Calu3 (cell line): ENCODE results near the gene ZNF804A. TPM values are rescaled to one million over a fixed set of nuclear protein-coding genes. Genes with fewer than 3 reads are reported as not detected.

ENCODE experiments used
- BruUV-seq: library from RNA; stranded (reverse); fragments of 400-500 nt; replicated peaks from 2 replicates; lab custom pipeline; 2021; lab: Mats Ljungman, UMichigan
- CTCF ChIA-PET: fragments of 300-600 bp; sonication (Branson Sonifier 250); formaldehyde crosslinking; loops from one replicate; lab custom pipeline; 2022; ENCODE audit warnings: antibody characterized with exemption; lab: Charles Lee
- DNase-seq: peaks from one replicate; pipeline ENCODE4 v3.0.0; 2022
- H3K27ac Mint-ChIP-seq: one replicate; pipeline ENCODE4 v1.8.0; 2022; ENCODE audit warnings: mixed read lengths; ENCODE audit not compliant: unreplicated experiment
- H3K27me3 Mint-ChIP-seq: one replicate; pipeline ENCODE4 v1.8.0; 2022; ENCODE audit warnings: mixed read lengths; ENCODE audit not compliant: unreplicated experiment
- H3K36me3 Mint-ChIP-seq: one replicate; pipeline ENCODE4 v1.8.0; 2022; ENCODE audit warnings: mild to moderate bottlenecking, moderate library complexity, mixed read lengths; ENCODE audit not compliant: insufficient read depth, unreplicated experiment
- H3K4me1 Mint-ChIP-seq: one replicate; pipeline ENCODE4 v1.8.0; 2022; ENCODE audit warnings: mild to moderate bottlenecking, low read depth, mixed read lengths; ENCODE audit not compliant: unreplicated experiment
- H3K4me3 Mint-ChIP-seq: one replicate; pipeline ENCODE4 v1.8.0; 2022; ENCODE audit warnings: mild to moderate bottlenecking, low read depth, moderate library complexity, mixed read lengths; ENCODE audit not compliant: unreplicated experiment
- H3K9me3 Mint-ChIP-seq: one replicate; pipeline ENCODE4 v1.8.0; 2022; ENCODE audit warnings: low read depth, mixed read lengths; ENCODE audit not compliant: unreplicated experiment
- intact Hi-C: fragments of 100-400 bp; cut with micrococcal nuclease; formaldehyde crosslinking; loops from one replicate; pipeline ENCODE4 v1.10.0; 2022; ENCODE audit not compliant: unreplicated experiment
- total RNA-seq: library from RNA; stranded (reverse); gene quantifications from 2 replicates; pipeline ENCODE4 v1.2.3, GENCODE V29; 2022
- TF ChIP-seq, protein P1 (sequence below): fragments of 200-600 bp; IDR thresholded peaks from one replicate; pipeline ENCODE4 v1.8.0; 2022; ENCODE audit warnings: antibody characterized with exemption; ENCODE audit not compliant: unreplicated experiment

The ZNF804A gene
- total RNA-seq, 1 experiment from 2014 or later = 0.09 TPM

DNA sequence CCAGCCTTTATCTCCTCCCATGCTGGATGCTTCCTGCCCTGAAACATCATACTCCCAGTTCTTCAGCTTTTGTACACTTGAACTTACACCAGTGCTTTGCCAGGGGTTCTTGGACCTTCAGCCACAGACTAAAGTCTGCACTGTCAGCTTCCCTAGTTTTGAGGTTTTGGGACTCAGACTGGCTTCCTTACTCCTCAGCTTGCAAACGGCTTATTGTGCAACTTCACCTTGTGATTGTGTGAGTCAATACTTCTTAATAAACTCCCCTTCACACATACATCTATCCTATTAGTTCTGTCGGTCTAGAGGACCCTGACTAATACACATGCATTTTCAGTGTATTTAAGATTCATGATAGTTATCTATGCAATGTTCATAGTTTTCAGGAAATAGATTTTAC, 35.8 kb upstream of the ZNF804A start:
- no peak for DNase-seq
- Mint-ChIP-seq H3K4me1 (no peaks in the 10 kb centered on the region), H3K27ac (no peak overlapping the region), H3K4me3 (no peak overlapping the region), H3K27me3 (no peaks in the 10 kb centered on the region), H3K9me3 (peaks cover 2% of the 10 kb centered on the region), H3K36me3 (no peaks in the 10 kb centered on the region)
- intact Hi-C loops = no loop called here
- BruUV-seq = no TSS peak
- TF ChIP-seq, protein P1, sequence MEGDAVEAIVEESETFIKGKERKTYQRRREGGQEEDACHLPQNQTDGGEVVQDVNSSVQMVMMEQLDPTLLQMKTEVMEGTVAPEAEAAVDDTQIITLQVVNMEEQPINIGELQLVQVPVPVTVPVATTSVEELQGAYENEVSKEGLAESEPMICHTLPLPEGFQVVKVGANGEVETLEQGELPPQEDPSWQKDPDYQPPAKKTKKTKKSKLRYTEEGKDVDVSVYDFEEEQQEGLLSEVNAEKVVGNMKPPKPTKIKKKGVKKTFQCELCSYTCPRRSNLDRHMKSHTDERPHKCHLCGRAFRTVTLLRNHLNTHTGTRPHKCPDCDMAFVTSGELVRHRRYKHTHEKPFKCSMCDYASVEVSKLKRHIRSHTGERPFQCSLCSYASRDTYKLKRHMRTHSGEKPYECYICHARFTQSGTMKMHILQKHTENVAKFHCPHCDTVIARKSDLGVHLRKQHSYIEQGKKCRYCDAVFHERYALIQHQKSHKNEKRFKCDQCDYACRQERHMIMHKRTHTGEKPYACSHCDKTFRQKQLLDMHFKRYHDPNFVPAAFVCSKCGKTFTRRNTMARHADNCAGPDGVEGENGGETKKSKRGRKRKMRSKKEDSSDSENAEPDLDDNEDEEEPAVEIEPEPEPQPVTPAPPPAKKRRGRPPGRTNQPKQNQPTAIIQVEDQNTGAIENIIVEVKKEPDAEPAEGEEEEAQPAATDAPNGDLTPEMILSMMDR = no peak
- CTCF ChIA-PET = no interaction called here

DNA sequence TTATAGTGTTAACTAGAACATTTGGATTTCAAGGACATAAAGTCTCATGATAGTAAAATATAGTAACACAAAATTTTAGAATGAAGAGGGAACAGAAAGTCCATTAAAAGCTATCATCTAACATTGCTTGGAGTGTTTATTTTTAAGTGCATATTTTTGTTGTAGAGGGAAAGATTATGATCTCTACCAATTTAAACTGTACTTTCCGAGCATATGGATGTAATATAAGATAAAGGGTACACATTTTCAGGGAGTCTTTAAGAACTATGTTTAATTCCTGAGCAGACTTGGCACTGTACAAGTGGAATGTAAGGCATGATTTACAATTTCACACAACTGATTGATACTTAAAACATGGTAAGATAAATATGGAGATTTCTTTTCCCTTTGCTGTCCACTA, 34.2 kb upstream of the ZNF804A start:
- CTCF ChIA-PET = no interaction called here
- no peaks in the 10 kb centered on the region for H3K27me3 Mint-ChIP-seq
- H3K4me1 Mint-ChIP-seq = no peaks in the 10 kb centered on the region
- H3K4me3 Mint-ChIP-seq = no peak overlapping the region
- DNase-seq = no peak
- TF ChIP-seq, protein P1 = no peak
- BruUV-seq = no TSS peak
- H3K27ac Mint-ChIP-seq = no peak overlapping the region
- intact Hi-C loops = no loop called here
- H3K36me3 Mint-ChIP-seq = no peaks in the 10 kb centered on the region
- no peaks in the 10 kb centered on the region for H3K9me3 Mint-ChIP-seq

DNA sequence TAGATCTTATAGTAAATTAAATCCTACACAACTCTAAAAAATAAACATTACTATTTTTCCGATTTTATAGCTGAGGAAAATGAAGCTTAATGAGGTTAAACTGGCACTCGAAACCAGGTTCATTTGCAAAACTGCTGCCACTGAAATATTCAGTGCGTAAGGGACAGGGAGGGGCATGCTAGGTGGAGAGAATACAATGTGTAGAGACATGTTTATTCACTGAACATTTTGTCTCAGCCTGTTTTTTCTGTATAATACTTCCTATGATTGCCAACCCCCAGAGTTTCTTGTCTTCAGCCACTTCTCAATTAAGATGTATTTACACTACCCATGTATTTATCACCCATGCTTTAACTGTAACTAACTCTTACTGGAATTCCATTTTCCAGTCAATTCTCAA, 31.6 kb upstream of the ZNF804A start:
- TF ChIP-seq, protein P1 = no peak
- H3K4me3 Mint-ChIP-seq = no peak overlapping the region
- no peaks in the 10 kb centered on the region for H3K36me3 Mint-ChIP-seq
- H3K27ac Mint-ChIP-seq = no peak overlapping the region
- no peaks in the 10 kb centered on the region for H3K9me3 Mint-ChIP-seq
- CTCF ChIA-PET = no interaction called here
- no TSS peak for BruUV-seq
- H3K27me3 Mint-ChIP-seq = no peaks in the 10 kb centered on the region
- no peak for DNase-seq
- H3K4me1 Mint-ChIP-seq = no peaks in the 10 kb centered on the region
- intact Hi-C loops = no loop called here

DNA sequence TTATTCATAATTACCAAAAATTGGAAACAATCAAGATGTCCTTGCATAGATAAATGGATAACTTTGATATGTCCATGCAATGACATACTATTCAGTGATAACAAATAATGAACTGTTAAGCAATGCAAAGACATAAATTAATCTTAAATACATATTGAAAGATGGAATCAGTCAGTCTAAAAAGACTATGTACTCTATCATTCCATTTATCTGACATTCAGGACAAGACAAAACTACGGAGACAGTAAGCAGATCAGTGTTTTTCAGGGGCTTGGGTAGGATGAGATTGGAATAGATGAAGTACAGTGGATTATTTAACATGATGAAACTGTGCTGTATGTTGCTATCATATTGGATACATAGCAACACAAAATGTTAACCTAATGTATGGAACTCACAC, 21.3 kb upstream of the ZNF804A start:
- H3K9me3 Mint-ChIP-seq = peaks cover 2% of the 10 kb centered on the region
- H3K27me3 Mint-ChIP-seq = no peaks in the 10 kb centered on the region
- H3K27ac Mint-ChIP-seq = no peak overlapping the region
- intact Hi-C loops = no loop called here
- H3K4me1 Mint-ChIP-seq = no peaks in the 10 kb centered on the region
- CTCF ChIA-PET = no interaction called here
- H3K36me3 Mint-ChIP-seq = no peaks in the 10 kb centered on the region
- TF ChIP-seq, protein P1 = no peak
- no TSS peak for BruUV-seq
- no peak overlapping the region for H3K4me3 Mint-ChIP-seq
- DNase-seq = no peak
